Pons (tissue), 1 donor: ENCODE data around the gene MAVS.

ENCODE experiments used
- DNase-seq: peaks from one replicate; pipeline ENCODE4 v3.0.0-alpha.2; 2016; ENCODE audit warnings: low spot score

MAVS gene

GRCh38 chr20:3846740-3847428 lies at the start of gene MAVS:
Gene MAVS, plus strand, starts transcription at chr20:3846834. Its CDS starts 7,791 bp downstream, at chr20:3854625.
- peak; percentile 77 for DNase-seq

- no peak for DNase-seq
These were observed 49.4 kb upstream of the MAVS start for GRCh38 chr20:3797226-3797545.

- no peak for DNase-seq
These were observed 48.9 kb upstream of the MAVS start for GRCh38 chr20:3797592-3798372.

GRCh38 chr20:3798373-3798768 lies 48.3 kb upstream of the MAVS start:
- DNase-seq = no peak

- DNase-seq = no peak
These were observed 47.8 kb upstream of the MAVS start for GRCh38 chr20:3798908-3799248.

GRCh38 chr20:3800256-3800877 lies 46.3 kb upstream of the MAVS start:
- no peak for DNase-seq

- DNase-seq = no peak
These were observed 45.8 kb upstream of the MAVS start for GRCh38 chr20:3800878-3801260.

- DNase-seq = no peak
These were observed 45.3 kb upstream of the MAVS start for GRCh38 chr20:3801299-3801698.

- DNase-seq = no peak
These were observed 44.8 kb upstream of the MAVS start for GRCh38 chr20:3801846-3802245.

GRCh38 chr20:3802524-3803239 lies 44.0 kb upstream of the MAVS start:
- no peak for DNase-seq

GRCh38 chr20:3803289-3803688 lies 43.3 kb upstream of the MAVS start:
- no peak for DNase-seq

GRCh38 chr20:3803854-3804253 lies 42.8 kb upstream of the MAVS start:
- no peak for DNase-seq

GRCh38 chr20:3804254-3804751 lies 42.3 kb upstream of the MAVS start:
- DNase-seq = no peak

GRCh38 chr20:3804781-3805180 lies 41.9 kb upstream of the MAVS start:
- DNase-seq = no peak

- no peak for DNase-seq
These were observed 38.1 kb upstream of the MAVS start for GRCh38 chr20:3808544-3808943.

GRCh38 chr20:3811467-3812258 lies 35.0 kb upstream of the MAVS start:
- peak; percentile 95 for DNase-seq

- no peak for DNase-seq
These were observed 34.4 kb upstream of the MAVS start for GRCh38 chr20:3812259-3812681.

GRCh38 chr20:3812975-3813847 lies 33.4 kb upstream of the MAVS start:
- no peak for DNase-seq

GRCh38 chr20:3813848-3814581 lies 32.6 kb upstream of the MAVS start:
- no peak for DNase-seq

- DNase-seq = no peak
These were observed 31.6 kb upstream of the MAVS start for GRCh38 chr20:3814928-3815495.
